GM23338 (cell line): Measurements from ENCODE around the gene TMEM134. TPM values are rescaled to one million over a fixed set of nuclear protein-coding genes. Genes with fewer than 3 reads are reported as not detected.

Source experiments
- ATAC-seq: fragments of 200-7000 bp; cut with Tn5 transposase; 3 replicates; pipeline ENCODE4 v1.9.1; 2020
- DNase-seq: peaks from one replicate; pipeline ENCODE4 v3.0.0-alpha.2; 2015; ENCODE audit warnings: low spot score
- H2AFZ ChIP-seq: fragments of 200-600 bp; sonication (generic); 2 replicates; pipeline ENCODE4 v1.8.0; 2016; ENCODE audit warnings: antibody characterized with exemption, mild to moderate bottlenecking, moderate library complexity
- H3F3A ChIP-seq: fragments of 200-600 bp; sonication (generic); replicated peaks from 2 replicates; pipeline ENCODE4 v1.8.0; 2017; ENCODE audit warnings: antibody characterized with exemption, mixed run types, low read depth
- H3K27ac ChIP-seq: fragments of 200-600 bp; sonication (generic); 2 replicates; pipeline ENCODE4 v1.6.1; 2016; ENCODE audit warnings: low read depth
- H3K27me3 ChIP-seq: fragments of 200-600 bp; sonication (generic); 2 replicates; pipeline ENCODE4 v1.8.0; 2016; ENCODE audit warnings: mild to moderate bottlenecking, mixed run types, moderate library complexity; ENCODE audit not compliant: insufficient read depth
- H3K36me3 ChIP-seq: fragments of 200-600 bp; sonication (generic); 2 replicates; pipeline ENCODE4 v1.8.0; 2016; ENCODE audit warnings: mild to moderate bottlenecking; ENCODE audit not compliant: insufficient read depth
- H3K4me1 ChIP-seq: fragments of 200-600 bp; sonication (generic); 2 replicates; pipeline ENCODE4 v1.8.0; 2016; ENCODE audit warnings: mild to moderate bottlenecking, moderate library complexity; ENCODE audit not compliant: insufficient read depth
- H3K4me2 ChIP-seq: fragments of 200-600 bp; sonication (generic); 2 replicates; pipeline ENCODE4 v1.7.1; 2017; ENCODE audit warnings: mixed run types
- H3K4me3 ChIP-seq: fragments of 200-600 bp; sonication (generic); 2 replicates; pipeline ENCODE4 v1.6.1; 2016; ENCODE audit warnings: mixed run types
- H3K79me2 ChIP-seq: fragments of 200-600 bp; sonication (generic); replicated peaks from 2 replicates; pipeline ENCODE4 v1.8.0; 2017; ENCODE audit warnings: mild to moderate bottlenecking; ENCODE audit not compliant: insufficient read depth
- H3K9me2 ChIP-seq: fragments of 200-600 bp; sonication (generic); 2 replicates; pipeline ENCODE4 v1.8.0; 2017; ENCODE audit not compliant: insufficient read depth
- H4K20me1 ChIP-seq: fragments of 200-600 bp; sonication (generic); replicated peaks from 2 replicates; pipeline ENCODE4 v1.8.0; 2017; ENCODE audit warnings: mild to moderate bottlenecking; ENCODE audit not compliant: insufficient read depth
- H3K27ac Mint-ChIP-seq: 2 replicates; pipeline ENCODE4 v1.8.0; 2020; ENCODE audit warnings: inconsistent platforms, mild to moderate bottlenecking, moderate library complexity, mixed read lengths
- H3K27me3 Mint-ChIP-seq: 3 replicates; pipeline ENCODE4 v1.8.0; 2022; ENCODE audit warnings: low read depth, mild to moderate bottlenecking, moderate library complexity, mixed read lengths, inconsistent platforms; ENCODE audit not compliant: insufficient read depth, poor library complexity
- H3K36me3 Mint-ChIP-seq: 3 replicates; pipeline ENCODE4 v1.8.0; 2021; ENCODE audit warnings: low read depth, mild to moderate bottlenecking, inconsistent platforms, moderate library complexity, mixed read lengths
- H3K4me1 Mint-ChIP-seq: 3 replicates; pipeline ENCODE4 v1.8.0; 2020; ENCODE audit warnings: mild to moderate bottlenecking, inconsistent platforms, mixed read lengths
- H3K4me3 Mint-ChIP-seq: 3 replicates; pipeline ENCODE4 v1.8.0; 2021; ENCODE audit warnings: moderate library complexity, mild to moderate bottlenecking, inconsistent platforms, mixed read lengths
- H3K9me3 Mint-ChIP-seq: 3 replicates; pipeline ENCODE4 v1.8.0; 2020; ENCODE audit warnings: moderate library complexity, mild to moderate bottlenecking, inconsistent platforms, mixed read lengths
- CREB1 ChIP-seq: fragments of 250-450 bp; sonication (Bioruptor Pico); IDR thresholded peaks from 2 replicates; pipeline ENCODE4 v1.5.0; 2020; ENCODE audit warnings: low read depth, mild to moderate bottlenecking, moderate library complexity
- EZH2 ChIP-seq: fragments of 200-600 bp; sonication (generic); IDR thresholded peaks from one replicate; pipeline ENCODE4 v1.8.0; 2017; ENCODE audit warnings: antibody characterized with exemption, mild to moderate bottlenecking, low read depth; ENCODE audit not compliant: unreplicated experiment
- EZH2phosphoT487 ChIP-seq: fragments of 200-600 bp; sonication (generic); IDR thresholded peaks from one replicate; pipeline ENCODE4 v1.8.1; 2018; ENCODE audit warnings: antibody characterized with exemption; ENCODE audit not compliant: unreplicated experiment
- JUNB ChIP-seq: IDR thresholded peaks from one replicate; pipeline ENCODE4 v1.6.1; 2016; ENCODE audit warnings: antibody characterized with exemption; ENCODE audit not compliant: unreplicated experiment
- NANOG ChIP-seq: IDR thresholded peaks from 2 replicates; pipeline ENCODE4 v1.6.1; 2016; ENCODE audit warnings: antibody characterized with exemption, borderline replicate concordance
- POLR2AphosphoS5 ChIP-seq: IDR thresholded peaks from 2 replicates; pipeline ENCODE4 v1.6.1; 2016; ENCODE audit warnings: antibody characterized with exemption, low read depth
- STAT1 ChIP-seq: IDR thresholded peaks from one replicate; pipeline ENCODE4 v1.6.1; 2016; ENCODE audit warnings: antibody characterized with exemption; ENCODE audit not compliant: unreplicated experiment
- ZNF114 ChIP-seq: fragments of 250-450 bp; sonication (Bioruptor Pico); IDR thresholded peaks from 2 replicates; pipeline ENCODE4 v1.5.0; 2020; ENCODE audit warnings: mild to moderate bottlenecking, moderate library complexity
- ZNF331 ChIP-seq: fragments of 250-450 bp; sonication (Bioruptor Pico); IDR thresholded peaks from 2 replicates; pipeline ENCODE4 v1.5.0; 2020; ENCODE audit warnings: low read depth, mild to moderate bottlenecking, moderate library complexity
- polyA plus RNA-seq: library from polyadenylated mRNA; unstranded; fragments of >200 nt; fragmentation: Nextera tagmentation; extraction: Ambion mirVana; gene quantifications from 2 replicates; pipeline ENCODE4 v1.2.1, GENCODE V29; 2016
- total RNA-seq: library from RNA; depleted of rRNA; stranded (reverse); fragments of >200 nt; shearing (Covaris generic); gene quantifications from 2 replicates; pipeline ENCODE4 v1.2.3, GENCODE V29; 2014
- TF ChIP-seq, protein P1 (sequence below): fragments of 250-450 bp; sonication (Bioruptor Pico); IDR thresholded peaks from 2 replicates; pipeline ENCODE4 v1.5.0; 2020; ENCODE audit warnings: mild to moderate bottlenecking, moderate library complexity
- TF ChIP-seq, protein P2 (sequence below): IDR thresholded peaks from 2 replicates; pipeline ENCODE4 v1.6.1; 2016; ENCODE audit warnings: antibody characterized with exemption
- TF ChIP-seq, protein P3 (sequence below), 2 experiments: fragments of 200-600 bp in 1 of 2; sonication (generic) in 1 of 2; conservative IDR thresholded peaks; 2 replicates each; pipeline versions ENCODE4 v1.5.1 to v1.6.1; 2016 to 2017; ENCODE audit warnings: antibody characterized with exemption in 2 of 2, low read depth in 2 of 2, mild to moderate bottlenecking in 2 of 2, moderate library complexity in 1 of 2
- TF ChIP-seq, protein P4 (sequence below): IDR thresholded peaks from one replicate; pipeline ENCODE4 v1.6.1; 2018; ENCODE audit warnings: antibody characterized with exemption; ENCODE audit not compliant: unreplicated experiment

TMEM134 gene
- total and polyA plus RNA-seq, 2 experiments from 2014 or later: 61.4 to 69.2 TPM

DNA sequence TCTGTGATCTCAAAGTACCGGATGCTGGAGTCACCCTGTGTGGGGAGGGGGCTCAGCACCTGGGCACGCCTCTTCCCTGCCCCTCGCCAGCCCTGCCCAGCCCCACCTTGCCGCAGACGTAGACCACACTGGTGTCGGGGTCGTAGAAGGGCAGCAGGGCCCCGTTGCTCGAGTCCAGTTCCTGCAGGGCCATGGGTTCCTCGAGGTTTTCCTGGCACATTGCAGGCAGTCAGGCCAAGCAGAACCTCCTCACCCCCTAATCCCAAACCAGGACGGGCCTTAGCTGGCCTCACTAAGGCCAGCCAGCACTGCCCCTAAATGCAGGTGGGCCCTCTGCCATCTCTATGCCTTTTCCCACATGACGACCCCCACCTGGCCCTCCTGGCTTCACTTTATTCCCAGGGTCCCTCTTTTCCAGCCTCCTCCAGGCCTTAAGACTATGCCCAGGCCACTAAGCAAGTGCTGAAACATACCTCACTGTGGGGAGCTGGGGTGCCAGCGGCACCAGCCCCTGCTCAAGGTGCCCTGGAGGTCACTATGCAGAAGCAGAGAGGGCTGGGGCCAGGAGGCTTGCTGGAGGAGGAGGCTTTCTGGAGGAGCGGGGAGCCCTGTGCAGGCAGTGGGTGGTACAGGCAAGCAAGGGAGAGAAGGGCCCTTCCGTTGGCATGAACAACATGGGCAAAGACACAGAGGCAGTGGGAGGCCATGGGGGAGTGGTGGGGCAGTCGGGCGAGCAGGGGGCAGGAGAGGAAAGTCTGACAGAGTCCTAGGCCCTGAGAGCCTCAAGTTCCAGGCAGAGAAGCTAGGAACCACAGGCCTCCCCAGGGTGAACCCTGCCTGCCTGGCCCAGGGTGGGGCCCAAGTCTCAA is 28.6 kb downstream of the TMEM134 start:
- Histone ChIP-seq H2AFZ (no peak overlapping the region), H3K36me3 (0 out of 2 replicates have a peak, but pooled peaks cover 3% of the 10 kb centered on the region), H3K27me3 (no peaks in the 10 kb centered on the region), H3K4me1 (peaks cover 17% of the 10 kb centered on the region), H3K79me2 (no peaks in the 10 kb centered on the region), H3K4me2 (no peak overlapping the region), H3F3A (0 out of 2 replicates have a peak, but pooled peaks cover 16% of the 10 kb centered on the region), H3K27ac (no peak overlapping the region), H4K20me1 (no peaks in the 10 kb centered on the region), H3K9me2 (no peaks in the 10 kb centered on the region), H3K4me3 (no peak overlapping the region)
- H3K27ac Mint-ChIP-seq: no peak overlapping the region
- DNase-seq: no peak
- H3K9me3 Mint-ChIP-seq: no peaks in the 10 kb centered on the region
- ATAC-seq: no peak
- peaks cover 20% of the 10 kb centered on the region for H3K27me3 Mint-ChIP-seq
- no peak overlapping the region; the same call in 2 of the 3 replicates for H3K4me3 Mint-ChIP-seq
- peaks cover 26% of the 10 kb centered on the region for H3K36me3 Mint-ChIP-seq
- TF ChIP-seq NANOG (no peak), POLR2AphosphoS5 (no peak), CREB1 (no peak), EZH2phosphoT487 (no peak), ZNF114 (CRISPR knock-in tag) (no peak), ZNF331 (CRISPR knock-in tag) (no peak), JUNB (no peak), STAT1 (no peak), EZH2 (no peak)
- TF ChIP-seq, protein P1, sequence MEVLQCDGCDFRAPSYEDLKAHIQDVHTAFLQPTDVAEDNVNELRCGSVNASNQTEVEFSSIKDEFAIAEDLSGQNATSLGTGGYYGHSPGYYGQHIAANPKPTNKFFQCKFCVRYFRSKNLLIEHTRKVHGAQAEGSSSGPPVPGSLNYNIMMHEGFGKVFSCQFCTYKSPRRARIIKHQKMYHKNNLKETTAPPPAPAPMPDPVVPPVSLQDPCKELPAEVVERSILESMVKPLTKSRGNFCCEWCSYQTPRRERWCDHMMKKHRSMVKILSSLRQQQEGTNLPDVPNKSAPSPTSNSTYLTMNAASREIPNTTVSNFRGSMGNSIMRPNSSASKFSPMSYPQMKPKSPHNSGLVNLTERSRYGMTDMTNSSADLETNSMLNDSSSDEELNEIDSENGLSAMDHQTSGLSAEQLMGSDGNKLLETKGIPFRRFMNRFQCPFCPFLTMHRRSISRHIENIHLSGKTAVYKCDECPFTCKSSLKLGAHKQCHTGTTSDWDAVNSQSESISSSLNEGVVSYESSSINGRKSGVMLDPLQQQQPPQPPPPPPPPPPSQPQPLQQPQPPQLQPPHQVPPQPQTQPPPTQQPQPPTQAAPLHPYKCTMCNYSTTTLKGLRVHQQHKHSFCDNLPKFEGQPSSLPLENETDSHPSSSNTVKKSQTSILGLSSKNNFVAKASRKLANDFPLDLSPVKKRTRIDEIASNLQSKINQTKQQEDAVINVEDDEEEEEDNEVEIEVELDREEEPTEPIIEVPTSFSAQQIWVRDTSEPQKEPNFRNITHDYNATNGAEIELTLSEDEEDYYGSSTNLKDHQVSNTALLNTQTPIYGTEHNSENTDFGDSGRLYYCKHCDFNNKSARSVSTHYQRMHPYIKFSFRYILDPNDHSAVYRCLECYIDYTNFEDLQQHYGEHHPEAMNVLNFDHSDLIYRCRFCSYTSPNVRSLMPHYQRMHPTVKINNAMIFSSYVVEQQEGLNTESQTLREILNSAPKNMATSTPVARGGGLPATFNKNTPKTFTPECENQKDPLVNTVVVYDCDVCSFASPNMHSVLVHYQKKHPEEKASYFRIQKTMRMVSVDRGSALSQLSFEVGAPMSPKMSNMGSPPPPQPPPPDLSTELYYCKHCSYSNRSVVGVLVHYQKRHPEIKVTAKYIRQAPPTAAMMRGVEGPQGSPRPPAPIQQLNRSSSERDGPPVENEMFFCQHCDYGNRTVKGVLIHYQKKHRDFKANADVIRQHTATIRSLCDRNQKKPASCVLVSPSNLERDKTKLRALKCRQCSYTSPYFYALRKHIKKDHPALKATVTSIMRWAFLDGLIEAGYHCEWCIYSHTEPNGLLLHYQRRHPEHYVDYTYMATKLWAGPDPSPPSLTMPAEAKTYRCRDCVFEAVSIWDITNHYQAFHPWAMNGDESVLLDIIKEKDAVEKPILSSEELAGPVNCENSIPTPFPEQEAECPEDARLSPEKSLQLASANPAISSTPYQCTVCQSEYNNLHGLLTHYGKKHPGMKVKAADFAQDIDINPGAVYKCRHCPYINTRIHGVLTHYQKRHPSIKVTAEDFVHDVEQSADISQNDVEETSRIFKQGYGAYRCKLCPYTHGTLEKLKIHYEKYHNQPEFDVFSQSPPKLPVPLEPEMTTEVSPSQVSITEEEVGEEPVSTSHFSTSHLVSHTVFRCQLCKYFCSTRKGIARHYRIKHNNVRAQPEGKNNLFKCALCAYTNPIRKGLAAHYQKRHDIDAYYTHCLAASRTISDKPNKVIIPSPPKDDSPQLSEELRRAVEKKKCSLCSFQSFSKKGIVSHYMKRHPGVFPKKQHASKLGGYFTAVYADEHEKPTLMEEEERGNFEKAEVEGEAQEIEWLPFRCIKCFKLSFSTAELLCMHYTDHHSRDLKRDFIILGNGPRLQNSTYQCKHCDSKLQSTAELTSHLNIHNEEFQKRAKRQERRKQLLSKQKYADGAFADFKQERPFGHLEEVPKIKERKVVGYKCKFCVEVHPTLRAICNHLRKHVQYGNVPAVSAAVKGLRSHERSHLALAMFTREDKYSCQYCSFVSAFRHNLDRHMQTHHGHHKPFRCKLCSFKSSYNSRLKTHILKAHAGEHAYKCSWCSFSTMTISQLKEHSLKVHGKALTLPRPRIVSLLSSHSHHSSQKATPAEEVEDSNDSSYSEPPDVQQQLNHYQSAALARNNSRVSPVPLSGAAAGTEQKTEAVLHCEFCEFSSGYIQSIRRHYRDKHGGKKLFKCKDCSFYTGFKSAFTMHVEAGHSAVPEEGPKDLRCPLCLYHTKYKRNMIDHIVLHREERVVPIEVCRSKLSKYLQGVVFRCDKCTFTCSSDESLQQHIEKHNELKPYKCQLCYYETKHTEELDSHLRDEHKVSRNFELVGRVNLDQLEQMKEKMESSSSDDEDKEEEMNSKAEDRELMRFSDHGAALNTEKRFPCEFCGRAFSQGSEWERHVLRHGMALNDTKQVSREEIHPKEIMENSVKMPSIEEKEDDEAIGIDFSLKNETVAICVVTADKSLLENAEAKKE (CRISPR knock-in tag): no peak
- TF ChIP-seq, protein P2, sequence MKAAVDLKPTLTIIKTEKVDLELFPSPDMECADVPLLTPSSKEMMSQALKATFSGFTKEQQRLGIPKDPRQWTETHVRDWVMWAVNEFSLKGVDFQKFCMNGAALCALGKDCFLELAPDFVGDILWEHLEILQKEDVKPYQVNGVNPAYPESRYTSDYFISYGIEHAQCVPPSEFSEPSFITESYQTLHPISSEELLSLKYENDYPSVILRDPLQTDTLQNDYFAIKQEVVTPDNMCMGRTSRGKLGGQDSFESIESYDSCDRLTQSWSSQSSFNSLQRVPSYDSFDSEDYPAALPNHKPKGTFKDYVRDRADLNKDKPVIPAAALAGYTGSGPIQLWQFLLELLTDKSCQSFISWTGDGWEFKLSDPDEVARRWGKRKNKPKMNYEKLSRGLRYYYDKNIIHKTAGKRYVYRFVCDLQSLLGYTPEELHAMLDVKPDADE: no peak
- TF ChIP-seq, protein P3, sequence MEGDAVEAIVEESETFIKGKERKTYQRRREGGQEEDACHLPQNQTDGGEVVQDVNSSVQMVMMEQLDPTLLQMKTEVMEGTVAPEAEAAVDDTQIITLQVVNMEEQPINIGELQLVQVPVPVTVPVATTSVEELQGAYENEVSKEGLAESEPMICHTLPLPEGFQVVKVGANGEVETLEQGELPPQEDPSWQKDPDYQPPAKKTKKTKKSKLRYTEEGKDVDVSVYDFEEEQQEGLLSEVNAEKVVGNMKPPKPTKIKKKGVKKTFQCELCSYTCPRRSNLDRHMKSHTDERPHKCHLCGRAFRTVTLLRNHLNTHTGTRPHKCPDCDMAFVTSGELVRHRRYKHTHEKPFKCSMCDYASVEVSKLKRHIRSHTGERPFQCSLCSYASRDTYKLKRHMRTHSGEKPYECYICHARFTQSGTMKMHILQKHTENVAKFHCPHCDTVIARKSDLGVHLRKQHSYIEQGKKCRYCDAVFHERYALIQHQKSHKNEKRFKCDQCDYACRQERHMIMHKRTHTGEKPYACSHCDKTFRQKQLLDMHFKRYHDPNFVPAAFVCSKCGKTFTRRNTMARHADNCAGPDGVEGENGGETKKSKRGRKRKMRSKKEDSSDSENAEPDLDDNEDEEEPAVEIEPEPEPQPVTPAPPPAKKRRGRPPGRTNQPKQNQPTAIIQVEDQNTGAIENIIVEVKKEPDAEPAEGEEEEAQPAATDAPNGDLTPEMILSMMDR (conservative IDR thresholded peaks at IDR 0.05; ENCODE audit: low read depth in 2 of 2): no peak
- TF ChIP-seq, protein P4, sequence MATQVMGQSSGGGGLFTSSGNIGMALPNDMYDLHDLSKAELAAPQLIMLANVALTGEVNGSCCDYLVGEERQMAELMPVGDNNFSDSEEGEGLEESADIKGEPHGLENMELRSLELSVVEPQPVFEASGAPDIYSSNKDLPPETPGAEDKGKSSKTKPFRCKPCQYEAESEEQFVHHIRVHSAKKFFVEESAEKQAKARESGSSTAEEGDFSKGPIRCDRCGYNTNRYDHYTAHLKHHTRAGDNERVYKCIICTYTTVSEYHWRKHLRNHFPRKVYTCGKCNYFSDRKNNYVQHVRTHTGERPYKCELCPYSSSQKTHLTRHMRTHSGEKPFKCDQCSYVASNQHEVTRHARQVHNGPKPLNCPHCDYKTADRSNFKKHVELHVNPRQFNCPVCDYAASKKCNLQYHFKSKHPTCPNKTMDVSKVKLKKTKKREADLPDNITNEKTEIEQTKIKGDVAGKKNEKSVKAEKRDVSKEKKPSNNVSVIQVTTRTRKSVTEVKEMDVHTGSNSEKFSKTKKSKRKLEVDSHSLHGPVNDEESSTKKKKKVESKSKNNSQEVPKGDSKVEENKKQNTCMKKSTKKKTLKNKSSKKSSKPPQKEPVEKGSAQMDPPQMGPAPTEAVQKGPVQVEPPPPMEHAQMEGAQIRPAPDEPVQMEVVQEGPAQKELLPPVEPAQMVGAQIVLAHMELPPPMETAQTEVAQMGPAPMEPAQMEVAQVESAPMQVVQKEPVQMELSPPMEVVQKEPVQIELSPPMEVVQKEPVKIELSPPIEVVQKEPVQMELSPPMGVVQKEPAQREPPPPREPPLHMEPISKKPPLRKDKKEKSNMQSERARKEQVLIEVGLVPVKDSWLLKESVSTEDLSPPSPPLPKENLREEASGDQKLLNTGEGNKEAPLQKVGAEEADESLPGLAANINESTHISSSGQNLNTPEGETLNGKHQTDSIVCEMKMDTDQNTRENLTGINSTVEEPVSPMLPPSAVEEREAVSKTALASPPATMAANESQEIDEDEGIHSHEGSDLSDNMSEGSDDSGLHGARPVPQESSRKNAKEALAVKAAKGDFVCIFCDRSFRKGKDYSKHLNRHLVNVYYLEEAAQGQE: no peak
- H3K4me1 Mint-ChIP-seq: peaks cover 25% of the 10 kb centered on the region
